ENCODE measurements around the gene MGST3.
"Not testable (repeated sequence)": the region's sequence is repeated elsewhere in the genome, so short reads cannot be mapped to it uniquely, and the experiment has no call there.

The MGST3 gene

DNA sequence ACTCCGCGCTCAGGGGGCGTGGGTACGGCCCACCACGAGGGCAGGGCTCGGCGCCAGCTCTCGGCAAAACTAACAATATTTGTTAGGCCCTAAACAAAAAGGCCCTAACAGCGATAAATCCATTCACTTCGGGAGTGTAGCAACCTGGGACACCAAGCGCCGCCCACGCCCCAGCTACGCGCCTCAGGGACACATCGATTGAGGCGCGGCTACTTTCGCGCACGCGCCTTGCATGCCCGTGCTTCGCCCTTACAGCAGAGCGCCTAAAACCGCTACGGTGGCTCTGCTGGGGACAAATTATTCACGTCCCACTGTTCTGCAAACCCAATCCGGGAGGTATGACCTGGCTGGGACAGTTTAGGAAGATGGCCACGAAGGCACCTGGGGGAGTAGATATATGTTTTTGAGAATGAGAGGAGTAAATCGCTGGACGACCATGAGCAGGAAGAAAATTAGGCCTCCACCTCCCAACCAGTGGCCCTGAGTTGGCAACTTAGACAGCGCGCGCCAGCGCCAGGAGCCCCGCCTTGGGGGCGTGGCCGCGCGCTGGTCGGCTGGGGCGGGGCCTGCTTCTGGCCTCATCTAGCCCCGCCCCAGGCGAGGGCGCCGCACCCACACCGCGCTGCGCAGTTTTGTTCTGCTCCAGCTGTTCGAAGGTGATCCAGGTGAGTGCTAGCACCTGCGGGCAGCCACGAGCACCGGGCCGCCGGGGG is at the start of gene MGST3:
TSS of gene MGST3 (plus strand) at position 606 of the 713 bp plus-strand sequence. CDS start 18,614 bp downstream, outside the sequence.
- peak; percentile 76 for DNase-seq (ENCODE audit: low read depth, low spot score)

DNA sequence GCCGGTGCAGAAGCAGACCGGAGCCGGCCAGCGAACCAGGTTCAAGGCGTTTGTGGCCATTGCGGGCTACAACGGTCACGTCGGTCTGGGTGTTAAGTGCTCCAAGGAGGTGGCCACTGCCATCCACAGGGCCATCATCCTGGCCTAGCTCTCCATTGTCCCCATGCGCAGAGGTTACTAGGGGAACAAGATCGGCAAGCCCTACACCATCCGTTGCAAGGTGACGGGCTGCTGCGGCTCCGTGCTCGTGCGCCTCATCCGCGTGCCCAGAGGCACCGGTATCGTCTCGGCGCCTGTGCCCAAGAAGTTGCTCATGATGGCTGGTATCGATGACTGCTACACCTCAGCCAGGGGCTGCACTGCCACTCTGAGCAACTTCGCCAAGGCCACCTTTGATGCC is 49.1 kb upstream of the MGST3 start:
- no peak for DNase-seq (ENCODE audit: low read depth, low spot score)

DNA sequence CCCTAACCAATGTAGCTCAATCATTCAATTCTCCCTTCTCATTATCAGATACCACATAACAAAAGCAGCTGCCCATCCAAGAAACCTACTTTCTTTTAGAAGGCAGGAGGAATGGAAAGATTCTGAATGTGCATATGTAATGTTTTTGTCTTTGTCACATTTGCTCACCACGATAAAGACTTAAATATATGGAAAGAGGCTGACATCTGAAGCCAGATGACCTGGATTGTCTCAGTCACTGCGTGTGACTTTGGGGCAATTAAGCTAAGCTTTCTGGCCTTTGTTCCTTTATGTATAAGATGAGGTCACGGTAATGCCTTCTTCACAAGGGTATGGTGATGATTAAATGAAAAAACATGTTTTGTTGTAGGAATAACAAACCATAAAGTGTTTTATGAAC is 44.6 kb upstream of the MGST3 start:
- no peak for DNase-seq (ENCODE audit: low read depth, low spot score)

DNA sequence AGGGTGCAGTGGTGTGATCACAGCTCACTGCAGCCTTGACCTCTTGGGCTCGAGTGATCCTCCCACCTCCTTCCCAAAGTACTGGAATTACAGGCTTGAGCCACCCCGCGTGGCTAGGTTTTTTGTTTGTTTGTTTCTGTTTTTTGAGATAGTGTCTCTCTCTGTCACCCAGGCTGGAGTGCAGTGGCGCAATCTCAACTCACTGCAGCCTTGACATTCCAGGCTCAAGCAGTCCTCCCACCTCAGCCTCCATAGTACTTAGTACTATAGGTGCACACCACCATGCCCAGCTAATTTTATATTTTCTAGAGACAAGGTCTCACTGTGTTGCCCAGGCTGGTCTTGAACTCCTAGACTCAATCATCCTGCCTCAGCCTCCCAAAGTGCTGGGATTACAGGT is 39.6 kb upstream of the MGST3 start:
- not testable (repeated sequence) for DNase-seq (ENCODE audit: low read depth, low spot score)

DNA sequence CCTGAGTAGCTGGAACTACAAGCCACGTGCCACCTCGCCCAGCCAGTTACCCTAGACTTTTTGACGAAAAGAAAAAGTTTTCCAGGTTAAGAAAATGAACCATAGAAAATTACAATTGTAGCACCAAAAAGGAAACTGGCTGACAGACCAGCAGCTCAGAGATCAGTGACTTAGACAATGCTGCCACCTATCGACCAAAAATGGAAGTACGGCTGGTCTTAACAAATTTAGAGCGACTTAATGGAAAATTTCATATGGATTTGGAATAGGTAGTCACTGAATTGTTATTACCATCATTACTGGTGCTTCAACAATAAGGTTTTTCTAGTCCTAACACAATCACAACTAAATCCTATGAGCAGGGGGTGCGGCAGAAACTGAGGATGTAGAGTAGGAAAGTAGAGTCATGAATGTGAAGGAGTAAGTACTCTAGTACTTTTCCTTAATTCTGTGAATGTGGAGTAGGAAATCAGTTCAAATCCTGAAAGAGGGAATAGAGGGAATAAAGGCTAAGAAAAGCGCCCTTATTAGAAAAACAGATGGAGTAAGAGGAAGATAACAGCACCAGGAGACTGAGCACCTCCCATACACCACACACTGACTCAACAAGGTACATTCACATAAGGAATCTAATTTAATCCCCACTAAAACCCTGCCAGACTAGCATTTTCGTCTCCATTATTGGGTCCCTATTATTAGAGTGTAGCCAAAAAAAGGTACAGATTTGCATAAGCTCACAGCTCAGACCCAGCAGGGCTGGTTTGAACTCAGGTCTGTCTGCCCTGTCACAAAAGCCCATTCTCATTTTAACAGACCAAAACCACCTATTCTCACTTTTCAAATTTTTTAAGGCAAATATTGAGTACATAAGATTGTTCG is 37.9 kb upstream of the MGST3 start:
- DNase-seq (ENCODE audit: low read depth, low spot score): peak; percentile 47

DNA sequence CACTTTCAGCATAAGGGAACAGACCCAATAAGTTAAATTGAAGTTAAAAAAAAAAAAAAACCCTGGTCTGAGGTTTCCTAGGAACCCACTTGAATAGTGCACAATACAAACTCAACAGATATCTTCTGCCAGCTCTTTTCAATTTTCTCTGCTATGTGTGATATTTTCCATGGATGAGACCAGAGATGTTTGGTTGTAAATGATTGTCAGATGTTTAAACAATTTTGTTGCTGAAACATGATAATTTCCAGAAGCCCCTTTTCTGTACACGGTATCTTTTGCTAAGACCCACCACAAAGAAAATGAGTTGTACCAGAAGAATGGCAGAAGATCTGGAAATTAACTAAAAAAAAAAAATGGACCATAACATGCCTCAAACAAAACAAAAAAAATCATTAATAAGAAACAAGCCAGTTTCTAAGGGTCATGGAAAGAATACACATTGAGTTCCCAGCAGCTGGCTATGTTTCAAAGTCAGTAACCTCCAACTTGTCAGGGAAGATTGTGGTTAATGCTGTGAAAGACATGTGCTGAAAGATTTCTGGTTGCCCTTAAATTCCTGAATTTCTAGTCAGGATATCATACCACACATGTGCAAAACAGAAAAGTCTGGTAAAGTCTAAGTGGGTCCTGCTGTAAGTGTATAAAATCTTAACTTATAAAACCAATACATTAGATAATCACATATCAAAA is 35.6 kb upstream of the MGST3 start:
- no peak for DNase-seq (ENCODE audit: low read depth, low spot score)

DNA sequence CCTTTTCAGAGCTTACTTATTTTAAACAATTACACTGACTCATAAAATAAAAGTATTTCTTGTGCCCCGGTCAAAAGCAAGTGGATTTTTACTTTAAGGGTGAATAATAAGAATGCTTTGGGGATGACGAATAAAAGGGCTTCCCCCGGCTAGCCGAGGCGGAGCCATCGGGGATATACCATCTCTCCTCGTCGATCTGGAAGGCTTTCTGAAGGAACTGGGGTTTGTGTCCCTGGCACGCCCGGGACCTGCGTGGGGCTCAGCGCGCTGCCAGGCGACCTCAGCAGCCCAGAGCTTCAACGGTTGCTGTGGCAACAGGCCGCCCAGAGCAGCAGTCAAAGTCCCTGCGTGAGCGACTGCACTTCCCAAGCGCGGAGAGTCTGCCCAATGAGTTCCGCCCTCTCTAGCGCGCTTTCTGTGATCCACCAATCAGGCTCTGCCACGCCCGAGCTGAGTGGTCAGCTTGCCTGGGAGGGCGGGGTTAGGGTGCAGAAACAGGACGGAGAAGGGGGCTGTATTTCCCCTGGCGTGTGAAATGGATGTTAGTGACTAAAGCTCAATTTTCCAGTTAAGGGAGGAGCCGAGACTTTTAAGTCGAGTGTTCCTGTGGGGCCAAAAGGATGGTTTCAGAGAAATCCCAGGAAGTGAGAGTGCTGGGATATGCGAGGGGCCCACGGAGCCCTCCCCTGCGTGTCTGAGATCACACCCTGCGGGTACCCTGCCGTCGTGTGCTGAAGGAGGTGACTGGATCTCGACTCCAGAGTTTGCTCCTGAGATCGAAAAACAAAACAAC is 33.0 kb upstream of the MGST3 start:
- DNase-seq (ENCODE audit: low read depth, low spot score): peak; percentile 88

DNA sequence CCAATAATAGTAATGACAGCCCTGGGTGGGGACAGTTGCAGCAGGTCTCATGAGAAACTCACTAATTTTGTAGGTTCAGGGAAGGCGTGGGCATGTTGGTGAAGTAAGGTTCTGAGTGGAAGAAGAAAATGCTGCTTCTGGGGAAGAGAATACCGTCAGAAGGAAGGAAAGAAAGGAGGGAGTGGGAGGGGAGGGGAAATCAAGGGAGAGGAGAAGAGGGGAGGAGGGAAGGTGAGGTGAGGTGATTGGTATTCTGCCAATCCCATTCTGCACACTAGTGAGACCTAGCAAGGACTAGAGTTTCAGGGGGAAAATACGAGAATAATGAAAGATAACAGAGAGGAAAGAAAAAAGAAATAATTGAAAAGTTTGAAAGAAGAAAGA is 32.4 kb upstream of the MGST3 start:
- no peak for DNase-seq (ENCODE audit: low read depth, low spot score)

DNA sequence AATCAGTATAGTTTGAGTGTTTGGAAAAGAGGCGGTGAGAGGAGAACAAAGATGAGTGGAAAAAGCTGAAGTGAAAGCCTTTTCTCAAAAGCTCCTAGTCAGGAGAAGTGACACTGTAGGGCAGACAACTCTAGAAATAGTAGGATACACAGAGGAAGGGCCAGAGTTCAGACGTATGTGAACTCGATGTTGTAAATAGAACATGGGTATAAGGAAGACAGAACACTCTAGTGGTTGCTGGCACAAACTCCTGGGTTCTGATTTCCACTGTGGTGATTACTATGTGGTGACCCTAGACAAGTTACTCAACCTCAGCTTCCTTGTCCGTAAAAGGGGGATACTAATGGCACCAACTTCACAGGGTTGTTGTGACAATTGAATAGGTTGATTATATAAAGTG is 30.2 kb upstream of the MGST3 start:
- DNase-seq (ENCODE audit: low read depth, low spot score): no peak

DNA sequence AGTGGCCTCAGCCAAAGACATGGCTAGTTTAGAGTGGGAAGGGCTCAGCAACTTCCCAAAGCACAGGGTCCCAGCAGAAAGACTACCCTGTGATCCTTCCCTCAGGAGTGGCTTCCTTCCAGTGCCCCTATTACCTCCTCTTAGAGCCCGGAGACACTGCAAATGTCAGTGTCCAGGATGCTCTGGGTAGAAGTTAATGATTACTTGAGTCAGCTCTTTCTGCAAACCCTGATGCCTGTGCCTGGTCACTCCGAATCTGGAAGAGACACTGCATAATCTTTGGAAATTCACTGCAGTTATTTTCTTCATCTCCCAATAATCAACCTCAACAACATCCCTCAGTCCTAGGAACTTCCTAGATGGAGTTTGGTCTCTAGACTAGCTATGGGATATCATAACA is 27.2 kb upstream of the MGST3 start:
- no peak for DNase-seq (ENCODE audit: low read depth, low spot score)

DNA sequence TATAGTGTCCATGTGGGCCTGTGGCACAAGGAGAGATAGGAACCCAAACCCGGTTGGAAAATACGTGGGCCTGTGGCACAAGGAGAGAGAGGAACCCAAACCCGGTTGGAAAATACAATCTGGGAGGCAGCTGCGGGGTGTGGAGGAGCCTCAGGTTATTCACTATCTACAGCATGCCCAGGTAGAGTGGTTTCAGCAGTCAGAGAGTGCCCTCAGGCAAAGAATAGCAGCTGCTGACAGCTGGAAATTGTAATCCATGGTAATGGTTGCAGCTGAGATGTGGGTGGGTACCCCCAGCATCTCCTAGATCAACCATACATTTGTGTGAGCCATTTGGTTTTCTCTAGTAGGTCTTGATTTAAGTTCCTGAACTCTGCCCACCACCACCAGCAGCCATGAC is 25.8 kb upstream of the MGST3 start:
- DNase-seq (ENCODE audit: low read depth, low spot score): no peak

DNA sequence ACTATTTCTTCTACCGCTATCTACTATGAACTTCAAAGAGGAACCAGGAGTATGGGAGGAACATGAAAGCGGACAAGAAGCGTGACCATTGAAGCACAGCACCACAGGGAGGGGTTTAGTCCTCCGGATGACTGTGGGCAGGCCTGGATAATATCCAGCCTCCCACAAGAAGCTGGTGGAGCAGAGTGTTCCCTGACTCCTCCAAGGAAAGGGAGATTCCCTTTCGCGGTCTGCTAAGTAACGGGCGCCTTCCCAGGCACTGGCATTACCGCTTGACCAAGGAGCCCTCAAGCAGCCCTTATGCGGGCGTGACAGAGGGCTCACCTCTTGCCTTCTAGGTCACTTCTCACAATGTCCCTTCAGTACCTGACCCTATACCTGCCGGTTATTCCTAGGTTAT is 24.4 kb upstream of the MGST3 start:
- DNase-seq (ENCODE audit: low read depth, low spot score): not testable (repeated sequence)

DNA sequence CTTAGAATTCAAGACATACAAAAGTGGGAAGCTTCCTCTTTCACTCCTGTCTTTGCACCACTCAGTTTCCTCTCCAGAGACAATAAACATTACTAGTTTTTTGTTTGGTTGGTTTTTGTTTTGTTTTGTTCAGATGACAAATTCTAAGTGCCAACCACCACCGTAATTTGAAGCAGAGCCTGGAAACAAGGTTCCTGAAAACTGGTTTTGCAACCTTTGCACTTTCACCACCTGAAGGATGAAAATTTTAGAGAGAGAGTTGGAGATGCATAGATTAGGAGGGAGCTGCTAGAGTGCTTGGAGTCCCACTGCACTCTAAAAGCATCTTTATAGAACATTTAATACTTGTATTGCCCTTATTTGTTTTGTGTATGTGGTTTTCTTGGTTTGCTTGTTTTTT is 20.2 kb upstream of the MGST3 start:
- no peak for DNase-seq (ENCODE audit: low read depth, low spot score)

DNA sequence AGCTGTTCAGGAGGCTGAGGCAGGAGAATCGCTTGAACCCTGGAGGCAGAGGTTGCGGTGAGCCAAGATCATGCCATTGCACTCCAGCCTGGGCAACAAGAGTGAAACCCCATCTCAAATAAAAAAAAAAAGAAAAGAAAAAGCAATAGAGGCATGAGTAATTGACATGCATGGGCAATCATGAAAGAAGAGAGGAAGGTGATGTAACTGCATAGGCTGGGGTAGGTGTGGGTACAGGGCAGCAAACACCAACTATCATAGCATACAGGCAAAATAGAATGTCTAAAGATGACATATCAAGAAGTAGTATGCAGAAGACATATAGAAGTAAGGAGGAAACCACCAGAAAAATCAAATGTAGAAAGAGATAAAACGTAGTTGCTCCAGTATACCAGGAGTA is 19.0 kb upstream of the MGST3 start:
- no peak for DNase-seq (ENCODE audit: low read depth, low spot score)

DNA sequence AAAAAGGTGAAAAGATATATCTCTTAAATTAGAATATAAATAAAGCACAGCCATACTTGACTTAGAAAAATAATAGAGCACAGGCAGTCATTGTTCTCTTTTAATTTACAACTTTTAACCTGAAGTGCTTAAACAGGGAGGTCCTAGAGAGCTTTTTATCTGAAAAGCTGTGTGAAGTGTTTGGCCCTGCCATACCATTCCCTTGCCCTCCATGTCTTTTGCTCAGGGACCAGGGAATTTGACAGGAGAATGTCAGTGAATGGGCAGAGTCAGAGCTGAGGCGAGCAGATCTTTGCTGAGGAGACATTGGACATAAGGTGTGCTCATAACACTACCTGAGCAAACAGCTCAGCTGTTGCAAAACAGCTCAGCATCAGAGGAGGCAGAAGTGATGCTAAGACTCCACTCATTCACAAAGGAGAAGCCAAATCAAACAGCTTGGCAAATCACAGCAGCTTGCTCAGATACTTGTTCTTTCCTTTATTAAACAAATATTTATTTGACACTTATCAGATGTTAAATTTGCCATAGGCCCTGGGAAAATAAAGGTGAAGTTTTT is 14.9 kb upstream of the MGST3 start:
- no peak for DNase-seq (ENCODE audit: low read depth, low spot score)

DNA sequence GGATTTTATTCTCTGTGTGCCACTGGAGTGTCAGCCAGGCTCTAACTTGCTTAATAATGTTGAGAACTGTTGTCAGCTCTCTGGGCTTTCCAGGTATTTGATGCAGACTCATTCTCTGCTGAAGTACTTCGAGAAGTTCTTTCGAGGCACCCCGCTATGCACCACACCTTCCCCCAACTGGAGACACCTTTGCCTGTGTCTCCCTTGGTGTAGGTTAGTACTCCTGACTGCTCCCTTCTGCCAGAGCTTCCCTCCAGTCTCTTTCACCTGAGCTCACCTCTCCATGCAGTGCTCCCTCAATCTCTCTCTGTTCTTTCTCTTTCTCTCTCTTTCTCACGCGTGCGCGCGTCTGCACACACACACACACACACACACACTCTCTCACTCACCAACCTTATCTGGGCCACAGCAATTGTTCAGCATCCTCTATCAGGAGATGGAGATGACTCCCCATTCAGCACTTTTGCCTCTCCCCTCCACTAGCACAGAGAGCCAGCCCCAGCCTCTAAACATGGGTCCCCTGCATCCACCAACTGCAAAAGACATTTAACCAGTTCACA is 14.0 kb upstream of the MGST3 start:
- no peak for DNase-seq (ENCODE audit: low read depth, low spot score)

DNA sequence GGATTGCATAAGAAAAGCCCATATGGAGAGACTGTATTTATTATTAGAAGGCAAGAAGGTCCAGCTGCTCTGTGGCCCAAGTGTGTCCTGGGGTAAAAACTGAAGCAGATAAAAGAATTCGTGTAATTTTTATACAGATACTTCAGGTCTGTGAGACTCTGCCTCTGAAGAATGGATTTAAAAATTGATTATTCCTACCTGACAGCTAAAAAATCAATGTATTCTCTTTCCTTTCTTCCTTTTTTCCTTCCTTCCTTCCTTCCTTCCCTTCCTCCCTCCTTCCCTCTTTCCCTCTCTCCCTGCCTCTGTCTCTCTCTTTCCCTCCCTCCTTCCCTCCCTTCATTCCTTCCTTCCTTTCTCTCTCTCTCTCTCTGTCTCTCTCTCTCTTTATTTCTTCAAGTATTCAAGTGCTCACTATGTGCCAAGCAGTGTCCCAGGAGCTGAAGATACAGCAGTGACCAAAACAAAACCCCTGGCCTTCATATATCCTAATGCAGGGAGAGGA is 11.3 kb upstream of the MGST3 start:
- no peak for DNase-seq (ENCODE audit: low read depth, low spot score)

DNA sequence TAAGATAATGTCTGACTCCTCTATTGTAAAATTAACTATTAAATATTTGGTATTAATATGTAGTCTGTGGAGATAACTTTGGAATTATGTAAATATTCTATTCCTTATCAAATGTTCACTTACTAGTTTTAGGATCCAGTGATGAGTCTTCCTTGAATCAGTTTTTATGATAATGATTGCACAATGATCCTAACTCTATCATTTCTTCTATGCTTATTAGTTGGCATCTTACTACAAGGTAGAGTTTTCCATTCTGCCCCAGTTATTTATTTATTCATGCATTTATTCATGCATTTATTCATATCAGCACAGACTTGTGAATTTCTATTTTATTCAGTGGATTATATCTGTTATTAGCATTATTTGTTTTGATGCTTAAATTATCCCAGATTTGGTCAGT is 7.4 kb upstream of the MGST3 start:
- DNase-seq (ENCODE audit: low read depth, low spot score): no peak

DNA sequence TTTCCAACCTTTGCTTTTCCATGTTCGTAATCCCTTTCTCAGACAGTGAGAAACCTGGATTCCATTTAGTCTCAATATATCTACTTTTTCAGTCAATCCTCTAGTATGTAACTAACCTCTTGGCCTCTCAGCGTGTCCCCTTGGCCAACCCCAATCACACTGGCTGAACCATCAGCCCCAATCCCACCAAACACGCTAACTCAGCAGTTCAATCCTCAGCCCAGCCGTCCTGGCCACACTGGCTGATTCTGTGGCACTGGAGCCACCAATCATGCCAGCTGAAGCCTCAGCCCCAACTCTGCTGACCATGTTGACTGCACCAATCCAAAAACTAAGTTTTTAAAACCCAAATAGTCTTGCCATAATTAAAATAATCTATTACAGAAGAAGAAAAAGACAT is 6.6 kb upstream of the MGST3 start:
- DNase-seq (ENCODE audit: low read depth, low spot score): no peak

DNA sequence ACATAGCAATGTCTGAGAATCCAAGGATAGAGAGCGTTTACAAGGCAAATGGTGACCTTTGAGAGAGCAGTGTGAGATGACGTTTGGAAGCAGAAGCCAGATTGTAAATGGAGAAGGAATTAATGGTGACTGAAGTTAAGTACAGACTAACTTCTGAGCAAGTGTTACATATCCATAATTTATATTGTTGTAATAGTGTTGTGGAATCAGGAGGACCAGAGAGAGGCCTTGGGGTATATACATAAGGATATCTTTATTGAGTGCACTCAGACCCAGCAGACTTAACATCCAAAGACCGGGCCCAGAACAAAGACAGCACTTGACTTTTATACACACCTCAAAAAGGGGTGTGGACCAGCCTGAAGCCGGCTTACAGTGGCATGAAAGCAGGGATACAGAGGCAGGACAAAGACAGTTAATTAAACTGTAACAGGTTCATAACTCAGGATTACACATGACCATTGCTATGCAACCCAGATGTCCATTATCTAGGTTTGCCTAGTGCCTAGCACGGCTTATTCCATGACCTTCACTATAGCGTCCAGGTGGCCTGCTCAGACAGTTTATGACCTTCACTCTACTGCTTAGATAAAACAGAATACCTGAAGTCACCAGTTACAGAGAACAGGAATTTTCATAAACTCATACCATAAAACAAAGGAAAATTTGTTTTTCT is 2.7 kb upstream of the MGST3 start:
- no peak for DNase-seq (ENCODE audit: low read depth, low spot score)
